LNCaP clone FGC (cell line): ENCODE data around the gene PIEZO1.

Experiments used
- DNase-seq: peaks from one replicate; pipeline ENCODE4 v3.0.0-alpha.2; 2011; ENCODE audit warnings: low read depth
- H3K4me3 ChIP-seq: 2 replicates; pipeline ENCODE4 v1.5.1; 2011; ENCODE audit warnings: mild to moderate bottlenecking, low read depth, low read length, control low read depth
- TF ChIP-seq, protein P1 (sequence below): IDR thresholded peaks from 2 replicates; pipeline ENCODE4 v1.5.1; 2012; ENCODE audit warnings: mild to moderate bottlenecking; ENCODE audit not compliant: control insufficient read depth, insufficient read depth; ENCODE audit errors: extremely low read depth

Gene PIEZO1

DNA sequence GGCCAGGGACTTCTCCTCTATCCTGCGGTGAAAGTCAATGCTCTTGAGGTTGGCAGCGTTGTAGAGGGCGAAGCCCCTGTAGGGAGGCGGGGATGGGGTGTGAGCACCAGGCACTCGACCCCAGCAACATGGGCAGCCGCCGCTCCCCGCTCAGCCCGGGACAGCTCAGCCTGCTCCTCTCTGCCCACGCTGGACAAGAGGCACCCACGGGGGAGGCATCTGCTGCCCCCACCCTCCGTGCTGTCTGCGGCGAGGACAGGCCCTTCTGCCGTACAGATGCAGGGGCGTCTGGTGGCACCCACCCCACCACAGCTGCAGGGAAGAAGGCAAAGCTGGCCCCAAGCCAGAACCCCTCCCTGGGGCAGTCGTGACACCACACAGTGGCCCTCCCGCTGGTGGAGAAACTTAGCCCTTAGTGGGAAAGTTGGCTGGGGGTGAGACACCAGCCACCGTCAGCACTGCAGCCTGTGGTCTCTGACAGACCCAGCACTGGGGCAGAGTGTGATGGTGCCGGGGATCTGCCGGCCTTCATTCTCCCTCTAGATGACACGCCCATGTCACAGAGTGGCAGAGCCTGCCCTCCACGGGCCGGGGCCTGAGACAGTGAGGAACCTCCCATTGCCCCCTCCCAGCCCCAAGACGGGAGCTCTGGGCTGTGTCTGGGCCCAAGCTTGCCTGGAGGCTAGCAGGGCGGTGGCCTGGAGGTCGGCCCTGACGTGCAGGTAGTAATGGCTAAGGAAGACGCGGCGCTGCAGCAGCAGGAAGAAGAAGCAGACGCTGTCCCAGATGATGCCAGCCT is 59.2 kb downstream of the PIEZO1 start:
- no peak overlapping the region for H3K4me3 ChIP-seq
- TF ChIP-seq, protein P1, sequence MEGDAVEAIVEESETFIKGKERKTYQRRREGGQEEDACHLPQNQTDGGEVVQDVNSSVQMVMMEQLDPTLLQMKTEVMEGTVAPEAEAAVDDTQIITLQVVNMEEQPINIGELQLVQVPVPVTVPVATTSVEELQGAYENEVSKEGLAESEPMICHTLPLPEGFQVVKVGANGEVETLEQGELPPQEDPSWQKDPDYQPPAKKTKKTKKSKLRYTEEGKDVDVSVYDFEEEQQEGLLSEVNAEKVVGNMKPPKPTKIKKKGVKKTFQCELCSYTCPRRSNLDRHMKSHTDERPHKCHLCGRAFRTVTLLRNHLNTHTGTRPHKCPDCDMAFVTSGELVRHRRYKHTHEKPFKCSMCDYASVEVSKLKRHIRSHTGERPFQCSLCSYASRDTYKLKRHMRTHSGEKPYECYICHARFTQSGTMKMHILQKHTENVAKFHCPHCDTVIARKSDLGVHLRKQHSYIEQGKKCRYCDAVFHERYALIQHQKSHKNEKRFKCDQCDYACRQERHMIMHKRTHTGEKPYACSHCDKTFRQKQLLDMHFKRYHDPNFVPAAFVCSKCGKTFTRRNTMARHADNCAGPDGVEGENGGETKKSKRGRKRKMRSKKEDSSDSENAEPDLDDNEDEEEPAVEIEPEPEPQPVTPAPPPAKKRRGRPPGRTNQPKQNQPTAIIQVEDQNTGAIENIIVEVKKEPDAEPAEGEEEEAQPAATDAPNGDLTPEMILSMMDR: no peak
- no peak for DNase-seq

DNA sequence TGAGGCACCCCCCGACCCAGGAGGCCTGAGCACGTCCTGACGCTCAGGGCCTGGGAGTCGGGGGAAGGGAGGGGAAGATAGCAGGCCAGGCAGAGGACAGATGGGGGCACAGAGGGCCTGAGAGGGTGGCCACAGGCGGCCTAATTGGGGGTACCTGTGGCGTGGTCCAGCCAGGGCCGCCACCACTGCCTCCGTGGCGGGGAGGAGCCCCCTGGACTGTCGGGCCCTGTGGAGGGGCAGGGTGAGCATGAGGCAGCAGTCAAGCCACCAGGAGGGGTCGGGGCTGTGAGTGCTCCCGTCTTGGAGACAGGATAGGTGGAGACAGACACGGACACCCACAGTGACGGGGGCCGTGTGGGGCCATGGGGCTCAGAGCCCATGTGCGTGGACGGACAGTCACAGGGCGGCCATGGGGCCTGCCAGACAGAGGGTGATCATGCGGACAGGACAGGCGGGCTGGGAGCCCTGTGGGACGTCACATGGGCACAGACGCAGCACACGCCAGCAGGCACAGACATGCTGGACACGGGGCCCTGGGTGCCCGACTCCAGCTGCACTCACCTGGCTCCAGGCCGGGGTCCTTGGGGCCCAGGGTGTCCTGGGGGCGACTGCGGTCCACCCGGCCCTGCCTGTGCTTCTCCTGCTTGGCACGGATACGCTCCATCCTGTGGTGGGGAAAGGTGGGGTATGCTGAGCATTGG is 60.0 kb downstream of the PIEZO1 start:
- TF ChIP-seq, protein P1: no peak
- no peak for DNase-seq
- no peak overlapping the region for H3K4me3 ChIP-seq

DNA sequence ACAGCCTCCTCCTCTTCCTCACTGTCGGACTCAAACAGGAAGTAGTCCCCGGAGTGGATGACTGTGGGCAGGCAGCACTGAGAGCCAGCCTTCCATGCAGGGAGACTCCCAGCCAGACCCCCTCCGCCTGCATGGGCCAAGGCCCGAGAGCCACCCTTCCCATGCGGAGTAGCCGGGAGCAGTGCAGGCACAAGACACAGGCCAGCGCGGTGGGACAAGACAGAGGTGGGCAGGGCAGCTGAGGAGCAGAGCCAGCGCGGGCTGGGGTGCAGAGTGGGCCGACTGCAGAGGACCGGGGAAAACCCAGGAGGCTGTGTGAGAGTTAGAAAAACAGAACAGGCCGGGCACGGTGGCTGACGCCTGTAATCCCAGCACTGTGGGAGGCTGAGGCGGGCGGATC is 61.1 kb downstream of the PIEZO1 start:
- no peak for DNase-seq
- no peak overlapping the region for H3K4me3 ChIP-seq
- TF ChIP-seq, protein P1: no peak

DNA sequence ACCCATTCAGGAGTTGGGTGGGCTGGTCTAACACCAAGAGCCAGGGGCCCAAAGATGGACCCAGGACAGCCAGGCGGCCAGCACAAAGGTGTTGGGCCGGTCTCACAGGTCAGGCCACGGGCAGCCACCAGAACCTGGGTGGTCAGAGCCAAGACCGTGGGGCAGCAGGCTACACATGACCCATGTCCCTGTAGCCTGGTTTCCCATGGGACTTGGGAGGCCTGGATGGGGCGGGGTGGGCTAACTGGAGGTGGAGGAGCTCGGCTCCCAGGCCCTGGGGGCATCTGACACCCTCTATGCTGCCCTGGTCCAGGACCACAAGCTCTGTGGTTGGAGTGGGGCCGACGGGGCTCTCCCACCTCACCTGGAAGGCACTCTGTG is 61.5 kb downstream of the PIEZO1 start:
- no peak for DNase-seq
- H3K4me3 ChIP-seq: no peak overlapping the region
- TF ChIP-seq, protein P1: no peak

DNA sequence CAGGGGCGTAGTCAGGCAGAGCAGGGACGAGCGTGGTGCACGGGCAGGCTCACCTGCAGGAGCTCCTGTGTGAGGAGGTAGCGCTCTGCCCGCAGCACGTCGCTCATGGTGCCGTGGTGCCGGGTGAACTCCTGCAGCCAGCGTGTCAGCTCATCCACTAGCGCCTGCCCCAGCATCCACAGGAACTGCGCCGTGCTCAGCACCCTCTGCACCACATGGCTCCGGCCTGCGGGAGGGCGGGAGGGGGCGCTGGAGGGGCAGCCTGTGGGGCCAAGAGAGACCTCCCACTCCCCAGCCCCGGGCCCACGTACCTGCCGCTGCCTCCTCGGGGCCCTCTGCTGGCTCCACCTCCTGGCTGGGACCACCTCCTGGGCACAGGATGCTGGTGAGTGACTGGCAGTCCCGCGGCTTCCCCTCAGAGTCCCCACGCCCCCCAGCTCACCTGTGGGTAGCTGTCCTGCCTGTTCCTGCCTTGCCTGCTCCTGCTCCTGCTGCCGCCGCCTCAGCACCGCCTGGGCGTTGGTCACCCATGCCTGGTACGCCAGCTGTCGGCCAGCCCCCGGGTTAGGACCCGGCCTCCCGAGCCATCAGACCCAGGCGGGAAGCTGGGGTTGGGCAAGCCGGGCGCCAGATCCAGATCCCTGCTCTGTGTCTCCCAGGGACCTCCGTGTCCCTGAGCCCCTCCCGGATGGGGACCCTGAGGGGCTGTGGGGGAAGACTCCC is 62.1 kb downstream of the PIEZO1 start:
- H3K4me3 ChIP-seq: no peak overlapping the region
- no peak for DNase-seq
- TF ChIP-seq, protein P1: no peak

DNA sequence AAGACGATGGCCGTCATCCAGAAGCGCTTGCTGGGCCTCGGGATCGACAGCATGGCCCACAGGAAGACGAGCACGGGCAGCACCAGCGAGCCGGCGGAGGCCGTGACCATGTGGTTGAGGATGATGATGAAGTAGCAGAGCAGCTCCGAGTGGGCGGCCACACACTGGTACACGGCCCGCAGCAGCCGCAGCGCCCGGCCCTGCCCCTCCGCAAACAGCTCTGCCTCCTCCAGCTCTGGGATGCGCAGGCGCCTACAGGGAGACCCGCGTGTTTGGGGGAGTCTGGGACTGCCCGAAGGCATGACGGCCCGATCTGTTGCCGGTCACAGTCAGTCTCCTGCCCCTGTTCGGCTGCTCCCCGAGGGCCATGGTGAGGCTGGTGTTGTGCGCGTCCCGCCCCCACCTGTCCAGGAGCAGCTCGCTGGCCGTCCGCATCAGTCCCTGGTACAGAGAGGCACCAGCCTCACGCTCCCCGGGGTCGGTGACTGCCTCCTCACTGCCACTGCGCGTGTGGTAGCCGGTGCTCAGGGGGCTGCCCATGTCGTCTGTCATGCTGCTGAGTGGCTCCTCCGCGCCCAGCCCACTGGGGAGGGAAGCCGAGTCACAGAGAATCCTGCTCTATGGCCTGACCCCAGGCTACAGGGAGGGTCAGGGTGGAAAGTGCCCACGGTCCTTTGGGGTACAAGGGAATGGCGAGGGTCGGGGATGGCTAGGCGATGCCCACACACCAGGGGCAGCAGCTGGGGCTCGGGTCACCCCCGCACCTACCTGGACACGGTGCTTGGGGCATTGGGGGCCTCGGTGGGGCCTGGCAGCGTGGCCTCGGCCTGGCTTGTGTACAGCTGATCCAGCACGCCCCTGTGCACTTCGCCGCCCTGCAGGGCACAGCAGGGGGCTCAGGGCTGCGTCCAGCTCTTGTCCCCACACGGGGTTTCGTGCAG is 62.9 kb downstream of the PIEZO1 start:
- TF ChIP-seq, protein P1: no peak

More for the DNA sequence above, 62.9 kb downstream of the PIEZO1 start:
- no peak for DNase-seq
- no peak overlapping the region for H3K4me3 ChIP-seq
